Measurements from ENCODE around the gene TXNRD1.

DNA sequence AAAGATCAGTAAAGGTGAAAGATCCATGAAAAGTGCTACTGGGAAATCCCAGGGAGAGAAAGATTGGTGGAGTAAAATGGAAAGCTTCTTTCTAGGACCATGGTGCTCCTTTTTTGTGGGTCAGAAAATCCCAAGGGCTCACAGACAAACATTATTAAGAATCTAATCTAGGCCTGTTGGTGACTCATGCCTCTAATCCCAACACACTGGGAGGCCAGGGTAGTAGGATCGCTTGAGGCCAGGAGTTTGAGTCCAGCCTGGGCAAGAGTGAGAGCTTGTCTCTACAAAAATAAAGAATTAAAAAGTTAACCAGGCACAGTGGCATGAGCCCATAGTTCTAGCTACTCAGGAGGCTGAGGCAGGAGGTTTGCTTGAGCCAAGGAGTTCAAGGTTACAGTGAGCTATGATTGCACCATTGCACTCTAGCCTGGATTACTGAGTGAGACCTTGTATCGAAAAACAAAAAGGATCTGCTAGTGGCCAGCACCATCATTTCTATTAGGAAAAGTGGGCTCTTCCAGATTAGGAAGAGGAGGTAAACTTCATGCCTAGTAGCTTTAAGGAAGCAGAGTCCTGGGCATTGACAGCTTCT, 43.0 kb downstream of the TXNRD1 start:
- no peak for TF ChIP-seq ZC3H10 (CRISPR knock-in tag; IDR thresholded peaks at IDR 0.05)
- TF ChIP-seq ISL1 (CRISPR knock-in tag; IDR thresholded peaks at IDR 0.05), result no peak
- no peak for TF ChIP-seq ZFP3 (CRISPR knock-in tag; IDR thresholded peaks at IDR 0.05)
- TF ChIP-seq CSDC2 (CRISPR knock-in tag; IDR thresholded peaks at IDR 0.05), result no peak
- no peak for TF ChIP-seq BACH2 (CRISPR knock-in tag; IDR thresholded peaks at IDR 0.05; ENCODE audit: borderline replicate concordance)
- no peak for TF ChIP-seq ZFP30 (CRISPR knock-in tag; IDR thresholded peaks at IDR 0.05)
- no peak for TF ChIP-seq OSR1 (CRISPR knock-in tag; IDR thresholded peaks at IDR 0.05)
- no peak for TF ChIP-seq SNAI2 (CRISPR knock-in tag; IDR thresholded peaks at IDR 0.05)
- TF ChIP-seq, protein P1, sequence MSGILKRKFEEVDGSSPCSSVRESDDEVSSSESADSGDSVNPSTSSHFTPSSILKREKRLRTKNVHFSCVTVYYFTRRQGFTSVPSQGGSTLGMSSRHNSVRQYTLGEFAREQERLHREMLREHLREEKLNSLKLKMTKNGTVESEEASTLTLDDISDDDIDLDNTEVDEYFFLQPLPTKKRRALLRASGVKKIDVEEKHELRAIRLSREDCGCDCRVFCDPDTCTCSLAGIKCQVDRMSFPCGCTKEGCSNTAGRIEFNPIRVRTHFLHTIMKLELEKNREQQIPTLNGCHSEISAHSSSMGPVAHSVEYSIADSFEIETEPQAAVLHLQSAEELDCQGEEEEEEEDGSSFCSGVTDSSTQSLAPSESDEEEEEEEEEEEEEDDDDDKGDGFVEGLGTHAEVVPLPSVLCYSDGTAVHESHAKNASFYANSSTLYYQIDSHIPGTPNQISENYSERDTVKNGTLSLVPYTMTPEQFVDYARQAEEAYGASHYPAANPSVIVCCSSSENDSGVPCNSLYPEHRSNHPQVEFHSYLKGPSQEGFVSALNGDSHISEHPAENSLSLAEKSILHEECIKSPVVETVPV (CRISPR knock-in tag; IDR thresholded peaks at IDR 0.05), result no peak

All from SK-N-SH treated with all-trans-retinoic acid at 6 μM for 48 hours (cell line).